ENCODE measurements around the gene PIGV. TPM values are rescaled to one million over a fixed set of nuclear protein-coding genes. Genes with fewer than 3 reads are reported as not detected.
A peak's percentile ranks its signal among the peaks of the same experiment; 100 is the strongest.

Gene PIGV
- total and polyA plus RNA-seq, 8 donors: 0.87 to 30.8 (median 7.0) TPM; not detected in 1

- DNase-seq: no peak
- H3K4me3 ChIP-seq: peak overlapping the region; percentile 62 to 80 (median 72)
- intact Hi-C loops (cut with DNase I; ENCODE audit: low total_unique reads): loop anchor here (10.0 kb wide), 1 partner anchor 104 kb away; no protein-coding TSS in a partner anchor
- TF ChIP-seq POLR2AphosphoS5 (IDR thresholded peaks at IDR 0.05) (no peak), EP300 (IDR thresholded peaks at IDR 0.05) (no peak), POLR2A (IDR thresholded peaks at IDR 0.05) (no peak), CTCF (IDR thresholded peaks at IDR 0.05) (no peak)
- WGBS, 5 donors: 1 to 5% (median 1%) methylated on average over 10 of the region's 10 CpGs
- no peaks in the 10 kb centered on the region for H3K27me3 ChIP-seq
- peak overlapping the region; percentile 97 to 100 (median 98) for H3K27ac ChIP-seq
- H3K4me1 ChIP-seq: peaks cover 38 to 71% (median 55%) of the 10 kb centered on the region in 4 donors
- peaks cover 3 to 23% (median 19%) of the 10 kb centered on the region in 4 donors for H3K36me3 ChIP-seq
- H3K9me3 ChIP-seq: no peaks in the 10 kb centered on the region
These were observed 700 bp downstream of the PIGV start for GRCh38 chr1:26788515-26788785.

GRCh38 chr1:26788836-26789611 lies 1.3 kb downstream of the PIGV start:
- intact Hi-C loops (cut with DNase I; ENCODE audit: low total_unique reads): loop anchor here (10.0 kb wide), 1 partner anchor 104 kb away; no protein-coding TSS in a partner anchor
- Histone ChIP-seq H3K27ac (peak overlapping the region; percentile 97 to 100 (median 98)), H3K9me3 (no peaks in the 10 kb centered on the region), H3K27me3 (no peaks in the 10 kb centered on the region), H3K4me3 (peak overlapping the region; percentile 62 to 80 (median 72)), H3K36me3 (peaks cover 4 to 29% (median 25%) of the 10 kb centered on the region in 4 donors), H3K4me1 (peaks cover 32 to 65% (median 49%) of the 10 kb centered on the region in 4 donors)
- WGBS, 5 donors: 0 to 1% (median 0%) methylated on average over 19 of the region's 19 CpGs
- DNase-seq: peak; percentile 86 to 95
- TF ChIP-seq CTCF (IDR thresholded peaks at IDR 0.05) (peak in 5 of 7 experiments; percentile 91 to 98 (median 95)), POLR2A (IDR thresholded peaks at IDR 0.05) (no peak), EP300 (IDR thresholded peaks at IDR 0.05) (no peak), POLR2AphosphoS5 (IDR thresholded peaks at IDR 0.05) (peak in 2 of 3 donors; percentile 49 to 78)

- 54 to 64% (median 60%) methylated on average over 3 of the region's 3 CpGs for WGBS, 5 donors
- Histone ChIP-seq H3K4me1 (peaks cover 27 to 60% (median 44%) of the 10 kb centered on the region in 4 donors), H3K27me3 (no peaks in the 10 kb centered on the region), H3K9me3 (no peaks in the 10 kb centered on the region), H3K4me3 (no peak overlapping the region), H3K36me3 (peaks cover 9 to 34% (median 30%) of the 10 kb centered on the region in 4 donors), H3K27ac (peak overlapping the region in 3 of 5 donors; percentile 97 to 100 (median 98))
- no peak for DNase-seq
- TF ChIP-seq POLR2A (IDR thresholded peaks at IDR 0.05): no peak
- no peak for TF ChIP-seq EP300 (IDR thresholded peaks at IDR 0.05)
- TF ChIP-seq CTCF (IDR thresholded peaks at IDR 0.05): no peak
- no peak for TF ChIP-seq POLR2AphosphoS5 (IDR thresholded peaks at IDR 0.05)
- intact Hi-C loops (cut with DNase I; ENCODE audit: low total_unique reads): loop anchor here (10.0 kb wide), 1 partner anchor 105 kb away; no protein-coding TSS in a partner anchor
These were observed 1.8 kb downstream of the PIGV start for GRCh38 chr1:26789612-26789865.

GRCh38 chr1:26789931-26790330 lies 2.2 kb downstream of the PIGV start:
- intact Hi-C loops (cut with DNase I; ENCODE audit: low total_unique reads): loop anchor here (5.0 to 10.0 kb wide), 2 partner anchors 105 to 188 kb away; no protein-coding TSS in a partner anchor
- Histone ChIP-seq H3K4me3 (no peak overlapping the region), H3K9me3 (no peaks in the 10 kb centered on the region), H3K36me3 (peaks cover 13 to 38% (median 34%) of the 10 kb centered on the region in 4 donors), H3K4me1 (peaks cover 23 to 56% (median 40%) of the 10 kb centered on the region in 4 donors), H3K27ac (peak overlapping the region in 2 of 5 donors; percentile 97 to 100), H3K27me3 (no peaks in the 10 kb centered on the region)
- DNase-seq: no peak
- WGBS, 5 donors: 68 to 85% (median 75%) methylated on average over 4 of the region's 4 CpGs
- no peak for TF ChIP-seq POLR2AphosphoS5 (IDR thresholded peaks at IDR 0.05)
- no peak for TF ChIP-seq CTCF (IDR thresholded peaks at IDR 0.05)
- TF ChIP-seq POLR2A (IDR thresholded peaks at IDR 0.05): no peak
- no peak for TF ChIP-seq EP300 (IDR thresholded peaks at IDR 0.05)

Measured in stomach (tissue), 9 donors.